ENCODE results near the gene AKT1. TPM values are rescaled to one million over a fixed set of nuclear protein-coding genes. Genes with fewer than 3 reads are reported as not detected.
A peak's percentile ranks its signal among the peaks of the same experiment; 100 is the strongest.

The AKT1 gene
- total and polyA plus RNA-seq, 12 donors = 95.7 to 152 (median 137) TPM

- DNase-seq (peak in 1 of 2 donors; percentile 14), ATAC-seq (no peak)
- WGBS, 2 donors = 73 to 76% methylated on average over 6 of the region's 6 CpGs
- TF ChIP-seq CTCF (IDR thresholded peaks at IDR 0.05) = no peak
- intact Hi-C loops (cut with DNase I) = no loop called here
- H3K4me3 ChIP-seq = no peak overlapping the region
- H3K4me1 ChIP-seq = peaks cover 48 to 83% (median 63%) of the 10 kb centered on the region in 9 donors
- no peaks in the 10 kb centered on the region for H3K9me3 ChIP-seq
- no peaks in the 10 kb centered on the region for H3K27me3 ChIP-seq
- peaks cover 0 to 18% (median 0%) of the 10 kb centered on the region in 9 donors for H3K36me3 ChIP-seq
- H3K27ac ChIP-seq = peak overlapping the region; percentile 2 to 98 (median 88)
Measured at GRCh38 chr14:104734051-104734587, 61.4 kb downstream of the AKT1 start.

GRCh38 chr14:104732931-104733681, 62.4 kb downstream of the AKT1 start:
- peak in 1 of 2 donors; percentile 26 for DNase-seq
- H3K4me1 ChIP-seq = peaks cover 48 to 91% (median 64%) of the 10 kb centered on the region in 9 donors
- intact Hi-C loops (cut with DNase I) = no loop called here

GRCh38 chr14:104732355-104732804, 63.2 kb downstream of the AKT1 start:
- TF ChIP-seq CTCF (IDR thresholded peaks at IDR 0.05) = no peak
- intact Hi-C loops (cut with DNase I) = no loop called here
- WGBS, 2 donors = 52 to 60% methylated on average over 14 of the region's 14 CpGs

More at GRCh38 chr14:104732931-104733681, 62.4 kb downstream of the AKT1 start:
- Histone ChIP-seq H3K36me3 (peaks cover 0 to 9% (median 0%) of the 10 kb centered on the region in 9 donors), H3K27ac (peak overlapping the region; percentile 52 to 98 (median 88)), H3K4me3 (no peak overlapping the region), H3K27me3 (no peaks in the 10 kb centered on the region), H3K9me3 (no peaks in the 10 kb centered on the region)
- ATAC-seq = peak in 4 of 8 donors; percentile 1 to 7 (median 2)
- 75 to 78% methylated on average over 23 of the region's 23 CpGs for WGBS, 2 donors
- TF ChIP-seq CTCF (IDR thresholded peaks at IDR 0.05) = no peak

GRCh38 chr14:104731320-104732294, 63.9 kb downstream of the AKT1 start:
- peak in 1 of 2 donors; percentile 10 for DNase-seq
- no peaks in the 10 kb centered on the region for H3K9me3 ChIP-seq
- no peaks in the 10 kb centered on the region for H3K27me3 ChIP-seq
- TF ChIP-seq CTCF (IDR thresholded peaks at IDR 0.05) = peak in 5 of 9 donors; percentile 31 to 40 (median 35)
- ATAC-seq = no peak
- H3K27ac ChIP-seq = peak overlapping the region; percentile 52 to 98 (median 86)
- no peaks in the 10 kb centered on the region for H3K36me3 ChIP-seq
- intact Hi-C loops (cut with DNase I) = no loop called here
- 81 to 82% methylated on average over 18 of the region's 18 CpGs for WGBS, 2 donors
- H3K4me3 ChIP-seq = no peak overlapping the region
- peaks cover 43 to 91% (median 63%) of the 10 kb centered on the region in 9 donors for H3K4me1 ChIP-seq

More at GRCh38 chr14:104732355-104732804, 63.2 kb downstream of the AKT1 start:
- DNase-seq = peak; percentile 85 to 87
- Histone ChIP-seq H3K36me3 (peaks cover 0 to 1% (median 0%) of the 10 kb centered on the region in 9 donors), H3K27me3 (no peaks in the 10 kb centered on the region), H3K9me3 (no peaks in the 10 kb centered on the region), H3K4me3 (no peak overlapping the region), H3K27ac (peak overlapping the region; percentile 52 to 98 (median 88)), H3K4me1 (peaks cover 48 to 91% (median 68%) of the 10 kb centered on the region in 9 donors)
- ATAC-seq = peak; percentile 35 to 79 (median 69)

Measured in heart right ventricle (tissue), 16 donors.